Right lung (tissue), 5 donors: ENCODE measurements around the gene PYGB. TPM values are rescaled to one million over a fixed set of nuclear protein-coding genes. Genes with fewer than 3 reads are reported as not detected.
"Not testable (repeated sequence)": the region's sequence is repeated elsewhere in the genome, so short reads cannot be mapped to it uniquely, and the experiment has no call there.

Source experiments
- DNase-seq, 2 donors: peaks; one replicate each; pipeline ENCODE4 v3.0.0-alpha.2; 2013
- polyA plus RNA-seq, 5 donors: library from polyadenylated mRNA; unstranded; fragments of 120-200 nt; gene quantifications; one replicate each; pipeline versions ENCODE4 v1.2.1 to v1.2.3, GENCODE V29; 2013; ENCODE audit warnings: inconsistent platforms in 1 of 5, low replicate concordance in 1 of 5; ENCODE audit not compliant: insufficient read length in 5 of 5, insufficient read depth in 1 of 5

Gene PYGB
- polyA plus RNA-seq, 5 donors, result 33.7 to 55.9 (median 39.6) TPM

DNA sequence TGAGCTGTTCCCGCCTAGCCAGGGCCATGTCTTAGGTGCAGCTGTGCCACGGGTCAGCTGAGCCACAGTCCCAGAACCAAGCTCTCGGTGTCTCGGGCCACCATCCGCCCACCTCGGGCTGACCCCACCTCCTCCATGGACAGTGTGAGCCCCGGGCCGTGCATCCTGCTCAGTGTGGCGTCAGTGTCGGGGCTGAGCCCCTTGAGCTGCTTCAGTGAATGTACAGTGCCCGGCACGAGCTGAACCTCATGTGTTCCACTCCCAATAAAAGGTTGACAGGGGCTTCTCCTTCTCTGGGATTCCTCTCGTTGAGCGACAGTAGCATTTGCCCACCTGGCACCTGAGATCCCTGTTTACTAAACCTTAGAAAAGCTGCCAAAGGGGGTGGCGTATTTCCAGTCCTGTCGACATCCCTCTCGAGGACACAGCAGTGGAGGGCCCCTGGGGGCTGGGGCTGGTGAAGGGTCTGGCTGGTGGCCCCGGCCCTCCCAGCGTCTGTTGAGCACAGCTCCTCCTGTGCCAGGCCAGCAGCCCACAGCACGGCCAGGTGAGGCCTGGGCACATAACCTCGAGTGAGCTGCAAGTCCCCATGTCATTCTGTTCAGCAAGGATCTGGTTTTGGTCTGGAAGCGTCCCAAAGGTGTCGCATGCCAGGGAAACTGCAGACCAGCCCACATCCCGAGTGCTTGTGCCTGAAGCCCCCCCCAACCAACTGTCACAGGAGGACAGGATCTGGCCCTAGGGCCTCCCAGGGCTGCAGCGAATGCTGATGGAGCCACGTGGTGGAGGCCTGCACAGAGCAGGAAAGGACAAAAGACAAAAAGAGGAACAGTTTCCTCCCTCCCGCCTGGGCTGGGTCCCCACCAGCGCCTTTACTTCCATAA, 21.2 kb upstream of the PYGB start:
- DNase-seq, result no peak

DNA sequence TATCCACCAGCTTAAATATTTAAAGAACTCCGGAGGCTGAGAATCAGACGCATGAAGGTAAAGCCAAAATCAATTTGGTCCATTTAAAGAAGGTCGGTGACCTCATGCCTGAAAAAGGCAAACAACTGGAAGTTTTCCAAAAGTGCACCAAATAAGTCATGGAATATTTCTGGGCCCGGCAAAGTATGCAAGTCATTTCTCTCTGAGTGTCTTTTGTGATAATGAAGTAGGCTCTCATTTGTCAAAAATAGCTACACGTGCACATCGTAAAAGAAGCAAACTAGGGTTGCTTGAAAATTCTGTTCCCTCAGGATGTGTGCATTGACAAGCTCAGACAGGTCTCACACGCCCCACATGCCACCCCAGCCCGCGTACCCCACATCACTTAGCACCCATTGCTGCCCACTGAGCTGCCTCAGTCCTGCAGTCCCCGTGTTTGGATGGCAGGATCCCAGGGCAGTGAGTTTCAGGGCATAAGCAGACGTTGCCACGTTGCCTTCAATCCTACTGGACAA, 20.5 kb upstream of the PYGB start:
- DNase-seq, result no peak

DNA sequence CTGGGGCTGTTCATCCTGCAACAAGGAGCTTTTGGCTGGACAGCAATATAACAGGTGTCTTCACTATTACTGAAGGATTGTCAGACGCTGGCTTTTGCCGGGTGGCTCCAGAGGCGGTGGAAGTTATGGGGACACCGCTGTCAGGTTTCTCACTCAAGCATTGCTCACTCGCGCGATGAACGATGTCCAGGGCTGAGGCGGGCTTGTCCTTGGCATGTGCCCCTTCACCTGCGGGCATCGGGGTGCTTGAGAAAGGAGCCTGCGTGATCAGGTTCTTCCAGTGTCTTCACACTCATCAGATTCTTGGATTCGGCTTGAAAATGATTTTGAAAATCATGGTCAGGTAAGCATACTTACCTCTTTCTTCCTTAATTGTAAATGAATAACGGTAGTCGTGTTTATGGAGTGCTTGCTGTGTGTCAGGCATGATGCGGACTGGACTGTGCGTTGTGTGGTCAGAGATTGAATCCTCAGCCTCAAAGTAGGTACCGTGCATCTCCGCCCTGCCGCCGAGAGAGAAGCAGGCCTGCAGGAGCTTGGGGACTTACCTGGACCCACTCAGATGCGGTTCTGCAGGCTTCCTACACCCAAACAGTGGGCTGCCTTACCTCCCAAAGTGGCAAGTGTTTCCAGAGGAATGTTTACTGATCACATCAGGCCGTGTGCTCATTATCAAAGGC, 18.3 kb upstream of the PYGB start:
- DNase-seq, result no peak

DNA sequence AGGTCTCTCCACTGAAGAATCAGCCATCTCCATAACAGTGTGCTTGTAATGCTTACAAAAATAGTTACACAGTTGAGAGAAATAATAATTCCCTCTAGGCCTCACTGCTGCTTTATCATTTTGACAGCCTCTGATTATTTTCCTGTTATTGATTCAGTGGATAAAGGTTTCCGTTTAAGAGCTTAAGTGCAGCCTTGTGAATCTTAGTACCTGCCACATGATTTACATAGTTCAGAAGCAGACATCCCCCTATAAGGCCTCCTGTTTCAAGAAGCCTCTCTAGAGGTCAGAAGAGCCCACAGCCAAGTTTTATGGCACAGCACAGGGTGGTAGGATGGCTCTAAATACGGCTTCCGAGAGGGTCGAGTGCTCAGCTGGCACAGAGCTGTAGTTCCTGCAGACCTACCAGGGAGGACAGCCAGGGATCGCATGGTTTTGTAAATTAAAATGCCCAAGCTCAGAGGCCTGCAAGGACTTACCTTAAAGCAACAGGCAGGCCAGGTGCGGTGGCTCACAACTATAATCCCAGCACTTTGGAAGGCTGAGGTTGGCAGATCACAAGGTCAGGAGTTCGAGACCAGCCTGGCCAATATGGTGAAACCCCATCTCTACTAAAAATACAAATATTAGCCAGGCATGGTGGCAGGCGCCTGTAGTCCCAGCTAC, 17.6 kb upstream of the PYGB start:
- DNase-seq, result no peak

DNA sequence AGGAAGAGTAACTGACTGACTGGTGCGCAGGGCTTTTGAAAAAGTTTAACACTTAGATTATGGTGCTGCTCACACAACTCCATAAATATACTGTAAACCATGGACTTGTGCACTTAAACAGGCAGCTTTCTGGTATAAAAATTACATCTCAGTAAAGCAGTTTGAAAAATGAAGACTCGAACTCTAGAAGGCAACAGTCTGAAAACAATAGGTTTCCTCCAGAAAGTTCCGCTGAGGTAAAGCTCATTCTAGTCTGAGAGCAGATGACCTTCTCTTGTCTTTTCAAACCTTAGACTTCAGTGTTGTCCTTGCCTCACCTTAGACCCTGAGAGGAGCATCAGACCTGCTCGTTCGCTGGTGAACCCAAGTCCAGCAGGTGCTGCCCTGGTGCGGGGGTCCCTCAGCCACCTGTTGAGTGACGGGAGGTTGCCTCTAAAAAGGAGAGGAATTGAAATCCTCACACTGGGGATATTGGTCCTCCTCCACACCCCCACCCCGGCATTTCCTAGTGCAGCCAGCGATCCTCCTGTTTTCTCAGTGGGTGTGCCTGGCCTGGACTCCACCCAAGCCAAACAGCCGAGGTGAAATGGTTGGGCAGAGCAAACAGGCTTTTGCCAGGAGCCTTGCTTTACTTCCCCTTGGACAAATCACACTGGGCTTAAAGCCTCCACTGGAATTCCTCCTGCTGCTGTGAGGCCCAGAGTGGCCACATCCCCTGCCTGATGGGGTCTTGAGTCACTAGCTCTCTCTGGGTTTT, 14.7 kb upstream of the PYGB start:
- DNase-seq, result no peak

DNA sequence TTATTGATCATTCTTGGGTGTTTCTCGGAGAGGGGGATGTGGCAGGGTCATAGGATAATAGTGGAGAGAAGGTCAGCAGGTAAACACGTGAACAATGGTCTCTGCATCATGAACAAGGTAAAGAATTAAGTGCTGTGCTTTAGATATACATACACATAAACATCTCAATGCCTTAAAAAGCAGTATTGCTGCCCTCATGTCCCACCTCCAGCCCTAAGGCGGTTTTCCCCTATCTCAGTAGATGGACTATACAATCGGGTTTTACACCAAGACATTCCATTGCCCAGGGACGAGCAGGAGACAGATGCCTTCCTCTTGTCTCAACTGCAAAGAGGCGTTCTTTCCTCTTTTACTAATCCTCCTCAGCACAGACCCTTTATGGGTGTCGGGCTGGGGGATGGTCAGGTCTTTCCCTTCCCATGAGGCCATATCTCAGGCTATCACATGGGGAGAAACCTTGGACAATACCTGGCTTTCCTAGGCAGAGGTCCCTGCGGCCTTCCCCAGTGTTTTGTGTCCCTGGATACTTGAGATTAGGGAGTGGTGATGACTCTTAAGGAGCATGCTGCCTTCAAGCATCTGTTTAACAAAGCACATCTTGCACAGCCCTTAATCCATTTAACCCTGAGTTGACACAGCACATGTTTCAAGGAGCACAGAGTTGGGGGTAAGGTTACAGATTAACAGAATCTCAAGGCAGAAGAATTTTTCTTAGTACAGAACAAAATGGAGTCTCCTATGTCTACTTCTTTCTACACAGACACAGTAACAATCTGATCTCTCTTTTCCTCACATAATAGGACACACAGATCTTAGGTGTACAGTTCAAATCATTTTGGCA, 13.7 kb upstream of the PYGB start:
- not testable (repeated sequence) for DNase-seq

DNA sequence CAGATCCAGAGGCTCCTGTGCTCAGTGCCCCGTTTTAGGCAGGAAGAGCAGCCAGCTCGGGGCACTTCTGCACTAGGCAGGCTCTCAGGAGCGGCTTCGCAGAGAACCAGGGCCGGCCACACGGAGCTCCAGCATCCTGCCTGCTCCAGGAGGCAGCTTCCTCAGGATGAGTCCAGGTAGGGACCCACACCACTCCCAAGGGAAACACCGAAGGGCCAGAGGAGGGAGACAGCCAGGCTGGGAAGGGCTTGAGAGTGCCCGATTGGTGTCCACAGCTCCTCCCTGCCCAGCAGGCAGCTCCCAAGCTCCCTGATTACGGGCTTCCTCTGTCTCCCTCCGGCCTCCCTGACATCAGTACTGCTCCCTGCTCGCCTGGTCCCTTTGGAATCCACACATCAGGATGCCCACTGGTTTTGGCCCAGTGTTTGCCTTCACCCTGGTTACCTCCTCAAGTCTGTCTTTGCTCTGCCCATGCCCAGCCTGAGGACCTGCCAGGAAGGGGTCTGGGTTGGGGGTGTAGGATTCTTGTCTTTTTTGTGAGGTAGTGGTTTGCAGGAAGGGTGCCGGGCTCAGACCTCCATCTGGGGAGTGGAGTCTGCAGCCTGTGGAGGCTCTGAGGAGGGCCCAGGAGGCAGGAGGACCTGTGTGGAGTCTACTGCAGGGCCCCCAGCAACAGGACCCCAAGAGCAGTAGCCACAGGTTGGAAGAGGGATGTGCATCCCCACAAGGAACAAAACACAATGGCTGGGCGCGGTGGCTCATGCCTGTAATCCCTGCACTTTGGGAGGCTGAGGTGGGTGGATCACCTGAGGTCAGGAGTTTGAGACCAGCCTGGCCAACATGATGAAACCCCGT, 11.2 kb upstream of the PYGB start:
- no peak for DNase-seq

DNA sequence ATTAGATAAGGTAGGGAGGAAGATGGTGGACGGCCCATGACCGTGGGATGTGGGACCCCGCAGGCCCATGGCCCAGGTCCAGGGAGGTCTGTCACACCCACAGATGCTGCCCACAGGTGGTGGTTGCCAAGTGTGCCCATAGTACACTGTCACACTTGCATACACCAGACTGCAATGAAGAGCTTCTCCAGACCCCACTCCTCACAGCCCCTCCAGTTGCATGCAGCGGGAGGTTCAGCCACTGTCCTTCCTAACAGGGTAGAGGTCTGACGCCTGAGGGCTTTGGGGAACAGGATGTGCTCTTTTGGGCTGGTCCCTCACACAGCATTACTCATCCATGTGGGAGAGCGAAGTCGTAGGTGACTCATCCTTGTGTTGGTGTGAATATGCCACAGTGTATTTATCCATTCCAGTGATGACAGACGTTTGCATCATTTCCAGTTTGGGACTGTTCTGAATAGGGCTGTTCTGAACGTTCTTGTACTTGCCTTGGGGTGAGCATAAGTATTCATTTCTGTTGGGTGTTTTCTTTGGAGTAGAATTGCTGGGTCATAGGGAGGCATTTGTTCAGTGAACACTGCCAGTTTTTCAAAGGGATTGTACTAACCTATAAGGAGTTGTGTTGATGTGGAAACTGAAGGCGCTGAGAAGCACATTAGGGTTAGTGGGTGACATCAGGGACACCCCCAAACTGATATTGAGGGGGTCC, 10.1 kb upstream of the PYGB start:
- no peak for DNase-seq

DNA sequence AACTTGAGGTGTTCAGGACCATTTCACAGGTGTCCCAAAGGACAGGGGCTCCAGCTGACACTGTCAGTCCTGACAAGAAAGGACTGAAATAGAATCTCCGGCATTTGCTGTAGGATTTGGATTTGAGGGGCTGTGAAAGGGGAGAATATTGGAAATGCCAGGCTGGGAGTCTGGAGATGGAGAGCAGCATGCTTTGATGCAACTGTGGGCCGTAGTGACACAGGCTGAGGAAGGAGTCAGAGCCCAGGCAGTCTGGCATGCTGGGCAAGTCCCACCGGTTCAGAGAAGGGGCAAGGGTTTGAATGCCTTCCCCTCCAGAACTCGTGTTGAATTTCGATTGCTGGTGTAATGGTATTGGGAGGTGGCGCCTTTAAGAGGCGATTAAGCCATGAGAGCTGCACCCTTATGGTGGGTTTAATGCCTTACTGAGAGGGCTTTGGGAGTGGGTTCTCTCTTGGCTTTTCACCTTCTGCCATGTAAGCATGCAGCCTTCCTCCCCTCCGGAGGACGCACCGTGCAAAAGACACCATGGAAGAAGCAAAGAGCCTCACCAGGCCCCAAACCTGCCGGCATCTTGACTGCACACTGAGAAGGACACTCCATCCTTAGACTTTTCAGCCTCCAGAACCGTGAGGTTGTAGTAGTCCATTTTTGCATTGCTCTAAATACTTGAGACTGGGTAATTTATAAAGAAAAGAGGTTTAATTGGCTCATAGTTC, 9.4 kb upstream of the PYGB start:
- DNase-seq, result no peak

DNA sequence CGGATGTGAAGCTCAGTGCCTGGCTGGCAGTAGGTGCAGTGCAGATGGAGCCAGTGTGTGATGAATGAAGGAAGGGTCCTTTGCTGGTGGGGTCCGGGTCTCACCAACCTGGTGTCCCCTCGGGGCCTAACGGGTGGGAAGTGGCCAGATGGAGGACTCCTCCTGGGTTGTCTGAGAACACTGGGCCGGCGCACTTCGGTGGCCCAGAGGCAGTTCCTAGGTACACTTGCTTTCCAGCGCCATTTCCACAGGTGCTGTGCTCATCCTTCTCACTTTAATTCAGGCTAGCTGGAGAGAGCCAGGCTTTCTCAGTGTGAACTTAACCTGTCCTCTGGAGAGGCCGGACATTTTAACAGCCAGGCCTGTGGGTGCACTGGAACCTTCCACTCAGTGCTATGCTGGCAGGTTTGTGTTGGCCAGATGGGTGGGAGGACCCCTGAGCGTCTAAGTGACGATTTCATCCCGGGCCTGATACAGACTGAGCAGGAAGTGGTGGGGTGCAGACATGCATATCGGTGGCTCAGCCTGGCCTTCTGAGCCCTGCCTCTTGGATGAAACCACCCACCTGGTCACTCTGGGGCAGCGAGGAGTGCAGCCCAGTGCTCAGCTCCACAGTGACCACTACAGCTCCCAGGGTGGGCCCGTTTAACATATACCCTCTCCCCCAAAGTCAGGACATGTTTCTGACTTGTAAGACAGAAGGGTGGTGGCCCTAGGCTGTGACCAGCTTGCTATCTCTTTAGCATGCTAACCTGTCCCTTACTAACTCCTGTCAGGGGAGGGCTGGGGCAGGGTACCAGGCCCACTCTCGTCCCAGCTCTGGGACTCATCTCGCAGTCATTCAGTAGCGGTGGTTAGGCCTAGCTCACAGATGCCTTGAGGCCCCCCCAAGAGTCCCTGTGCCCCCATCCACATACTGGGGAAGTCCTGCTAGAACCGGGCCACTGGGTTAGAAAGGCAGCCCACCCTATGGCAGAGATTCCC, 8.2 kb upstream of the PYGB start:
- DNase-seq, result no peak

DNA sequence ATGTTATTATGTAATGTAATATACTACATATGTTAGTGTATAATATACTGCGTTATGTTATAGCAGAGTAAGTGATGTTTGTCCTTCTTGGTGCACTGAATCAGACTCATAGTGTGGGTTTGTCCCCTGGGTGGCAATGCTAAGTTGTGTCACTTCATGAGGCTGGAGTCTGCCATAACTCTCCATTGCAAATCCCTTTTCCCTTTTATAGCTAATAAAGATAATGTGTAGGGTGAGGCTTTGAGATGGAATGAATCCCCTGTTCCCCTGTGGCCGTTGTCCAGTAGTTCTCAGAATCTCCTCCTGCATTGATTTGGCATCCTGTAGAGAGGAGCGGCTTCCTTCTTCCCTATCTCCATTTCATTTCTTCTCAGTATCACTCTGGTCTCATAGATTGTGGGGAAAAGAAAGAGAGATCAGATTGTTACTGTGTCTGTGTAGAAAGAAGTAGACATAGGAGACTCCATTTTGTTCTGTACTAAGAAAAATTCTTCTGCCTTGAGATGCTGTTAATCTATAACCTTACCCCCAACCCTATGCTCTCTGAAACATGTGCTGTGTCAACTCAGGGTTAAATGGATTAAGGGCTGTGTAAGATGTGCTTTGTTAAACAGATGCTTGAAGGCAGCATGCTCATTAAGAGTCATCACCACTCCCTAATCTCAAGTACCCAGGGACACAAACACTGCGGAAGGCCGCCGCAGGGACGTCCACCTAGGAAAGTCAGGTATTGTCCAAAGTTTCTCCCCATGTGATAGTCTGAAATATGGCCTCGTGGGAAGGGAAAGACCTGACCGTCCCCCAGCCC, 6.8 kb upstream of the PYGB start:
- DNase-seq, result not testable (repeated sequence)

DNA sequence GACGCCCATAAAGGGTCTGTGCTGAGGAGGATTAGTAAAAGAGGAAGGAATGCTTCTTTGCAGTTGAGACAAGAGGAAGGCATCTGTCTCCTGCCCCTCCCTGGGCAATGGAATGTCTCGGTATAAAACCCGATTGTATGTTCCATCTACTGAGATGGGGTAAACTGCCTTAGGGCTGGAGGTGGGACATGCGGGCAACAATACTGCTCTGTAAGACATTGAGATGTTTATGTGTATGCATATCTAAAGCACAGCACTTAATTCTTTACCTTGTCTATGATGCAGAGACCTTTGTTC, 6.3 kb upstream of the PYGB start:
- DNase-seq, result not testable (repeated sequence)

DNA sequence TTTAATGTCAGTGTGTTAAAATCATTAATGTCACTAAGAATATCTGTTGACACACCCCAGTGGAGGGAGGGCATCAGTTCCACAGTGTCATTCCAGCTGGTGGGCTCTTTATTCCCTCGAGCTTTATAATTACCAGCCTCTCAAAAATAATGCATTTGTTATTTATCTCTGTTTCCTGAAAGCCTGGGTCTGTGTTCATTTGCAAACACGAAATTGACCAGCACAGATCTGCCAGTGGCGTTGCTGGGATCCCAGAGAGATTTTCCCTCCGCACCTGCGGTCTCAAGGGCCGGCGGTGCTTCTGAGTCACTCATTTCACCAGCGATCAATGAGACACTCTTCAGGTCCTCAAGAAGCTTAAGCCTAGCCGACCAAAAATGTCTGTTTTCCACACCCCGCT, 5.7 kb upstream of the PYGB start:
- no peak for DNase-seq

DNA sequence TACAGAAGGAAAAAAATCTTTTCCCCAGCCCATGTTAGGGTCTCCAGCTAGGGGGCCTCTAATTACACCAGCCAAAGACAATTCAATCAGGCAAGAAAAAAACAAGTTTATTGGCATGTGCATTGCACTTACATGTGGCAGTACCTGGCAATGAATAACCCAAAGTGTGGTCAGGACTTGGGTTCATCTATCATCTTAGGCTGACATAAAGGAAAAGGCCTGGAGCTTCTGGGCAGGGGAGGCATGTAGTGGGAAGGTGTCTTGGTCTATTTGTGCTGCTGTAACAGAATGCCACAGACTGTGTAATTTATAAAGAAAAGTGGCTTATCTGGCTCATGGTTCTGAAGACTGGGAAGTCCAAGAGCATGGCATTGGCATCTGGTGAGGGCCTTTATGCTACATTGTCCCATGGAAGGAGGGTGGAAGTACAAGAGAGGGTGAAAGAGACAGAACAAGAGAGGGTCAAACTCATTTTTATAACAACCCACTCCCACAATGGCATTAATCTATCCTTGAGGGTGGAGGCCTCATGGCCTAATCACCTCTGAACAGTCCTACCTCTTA, 4.4 kb upstream of the PYGB start:
- DNase-seq, result no peak

DNA sequence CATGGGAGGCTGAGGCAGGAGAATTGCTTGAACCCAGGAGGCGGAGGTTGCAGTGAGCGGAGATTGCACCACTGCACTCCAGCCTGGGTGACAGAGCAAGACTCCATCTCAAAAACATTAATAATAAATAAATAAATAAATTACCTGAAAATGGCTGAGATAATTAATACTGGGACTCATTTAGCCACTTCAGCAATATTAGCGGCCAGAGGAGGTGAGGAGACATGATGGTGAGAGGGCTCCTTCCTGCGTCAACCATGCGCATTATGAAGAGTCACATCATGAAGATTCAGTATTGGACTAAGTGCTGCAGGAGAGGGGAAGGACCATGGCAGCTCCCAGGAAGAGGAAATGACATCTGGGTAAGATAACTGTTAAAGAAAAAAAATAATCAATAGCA, 2.9 kb upstream of the PYGB start:
- DNase-seq, result no peak

DNA sequence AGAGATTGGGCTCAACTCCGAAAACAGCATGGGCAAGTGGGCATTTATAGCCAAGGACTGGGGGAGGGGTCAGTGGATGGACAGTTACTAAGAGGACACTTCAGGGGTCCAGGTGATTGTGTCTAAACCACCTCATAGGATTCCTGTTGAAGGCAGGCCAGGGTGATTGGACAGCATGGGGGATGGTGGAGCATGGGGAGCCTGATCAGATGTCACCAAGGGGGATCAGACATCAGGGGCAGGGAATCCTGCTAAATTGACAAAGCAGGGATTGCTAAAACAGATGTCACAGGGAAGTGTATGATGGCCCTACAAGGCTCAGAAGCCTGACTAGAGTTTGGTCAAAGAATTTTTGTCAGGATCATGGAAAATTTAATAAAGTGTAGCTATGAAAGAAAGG, 2.4 kb upstream of the PYGB start:
- no peak for DNase-seq
